CD4-positive, alpha-beta T cell treated with Interleukin-4 for 4 hours (primary cell): ENCODE measurements around the gene UGT1A1.
"Not testable (repeated sequence)": the region's sequence is repeated elsewhere in the genome, so short reads cannot be mapped to it uniquely, and the experiment has no call there.

Experiments
- DNase-seq: peaks from one replicate; pipeline ENCODE4 v3.0.0-alpha.2; 2020

The UGT1A1 gene

DNA sequence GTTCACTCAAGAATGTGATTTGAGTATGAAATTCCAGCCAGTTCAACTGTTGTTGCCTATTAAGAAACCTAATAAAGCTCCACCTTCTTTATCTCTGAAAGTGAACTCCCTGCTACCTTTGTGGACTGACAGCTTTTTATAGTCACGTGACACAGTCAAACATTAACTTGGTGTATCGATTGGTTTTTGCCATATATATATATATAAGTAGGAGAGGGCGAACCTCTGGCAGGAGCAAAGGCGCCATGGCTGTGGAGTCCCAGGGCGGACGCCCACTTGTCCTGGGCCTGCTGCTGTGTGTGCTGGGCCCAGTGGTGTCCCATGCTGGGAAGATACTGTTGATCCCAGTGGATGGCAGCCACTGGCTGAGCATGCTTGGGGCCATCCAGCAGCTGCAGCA is at the start of gene UGT1A1:
TSS of gene UGT1A1 (plus strand) at position 228 of the 400 bp plus-strand sequence. CDS start at position 246, 18 bp downstream.
- no peak for DNase-seq

DNA sequence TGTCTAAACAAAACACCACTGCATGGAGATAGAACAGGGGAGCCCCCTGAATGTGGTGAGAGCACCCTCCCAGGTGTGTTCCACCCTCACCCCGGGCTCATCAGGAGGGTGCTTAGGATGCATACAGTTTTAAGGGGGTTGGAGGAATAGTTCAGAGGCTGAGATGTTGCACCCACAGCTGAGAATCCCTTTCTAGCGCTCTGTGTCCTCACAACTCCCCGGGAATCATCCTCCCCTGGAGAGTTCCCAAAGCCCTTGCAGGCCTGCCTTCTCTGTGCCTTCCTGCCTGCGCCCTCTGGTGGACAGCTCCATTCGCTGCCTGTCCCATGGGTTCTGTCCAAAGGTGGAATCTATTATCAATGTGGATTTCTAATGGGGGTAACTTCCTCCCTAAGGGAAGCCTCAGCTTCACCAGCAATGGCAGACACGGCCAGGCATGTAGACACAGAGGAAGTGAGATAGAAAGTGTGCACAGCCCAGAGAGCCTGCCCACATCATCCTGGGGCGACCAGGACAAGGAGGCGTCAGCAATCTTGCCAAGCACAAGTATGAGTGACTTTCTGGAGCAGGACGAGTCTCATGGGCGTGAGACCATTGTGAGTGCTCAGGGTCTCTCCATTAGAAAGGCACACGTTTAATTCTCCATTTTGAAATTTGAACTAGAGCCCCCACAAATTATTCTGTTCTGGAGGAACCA is 48.6 kb upstream of the UGT1A1 start:
- DNase-seq, result peak; percentile 56

DNA sequence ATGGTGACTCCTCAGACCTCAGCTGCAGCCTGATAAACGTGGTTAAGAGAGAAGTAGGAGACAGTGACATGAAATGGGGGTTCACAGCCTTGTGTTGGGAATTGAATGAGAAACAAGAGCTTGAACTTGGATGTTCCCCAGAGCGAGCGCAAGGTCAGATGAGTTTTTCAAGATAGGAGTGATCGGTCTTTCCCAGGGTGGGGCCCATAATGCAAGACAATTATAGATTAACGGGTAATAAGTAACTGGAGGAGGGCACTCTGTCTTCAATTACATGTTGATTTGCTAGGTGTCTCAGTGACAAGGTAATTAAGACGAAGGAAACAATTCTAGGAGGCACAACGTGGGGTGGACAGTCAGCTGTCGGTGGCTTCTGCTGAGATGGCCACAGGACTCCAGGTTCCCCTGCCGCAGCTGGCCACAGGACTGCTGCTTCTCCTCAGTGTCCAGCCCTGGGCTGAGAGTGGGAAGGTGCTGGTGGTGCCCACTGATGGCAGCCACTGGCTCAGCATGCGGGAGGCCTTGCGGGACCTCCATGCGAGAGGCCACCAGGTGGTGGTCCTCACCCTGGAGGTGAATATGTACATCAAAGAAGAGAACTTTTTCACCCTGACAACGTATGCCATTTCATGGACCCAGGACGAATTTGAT is 47.3 kb upstream of the UGT1A1 start, which contains the start of gene UGT1A5:
TSS of gene UGT1A5 (plus strand) at position 297 of the 651 bp plus-strand sequence. CDS start at position 382, 85 bp downstream.
- DNase-seq, result no peak

DNA sequence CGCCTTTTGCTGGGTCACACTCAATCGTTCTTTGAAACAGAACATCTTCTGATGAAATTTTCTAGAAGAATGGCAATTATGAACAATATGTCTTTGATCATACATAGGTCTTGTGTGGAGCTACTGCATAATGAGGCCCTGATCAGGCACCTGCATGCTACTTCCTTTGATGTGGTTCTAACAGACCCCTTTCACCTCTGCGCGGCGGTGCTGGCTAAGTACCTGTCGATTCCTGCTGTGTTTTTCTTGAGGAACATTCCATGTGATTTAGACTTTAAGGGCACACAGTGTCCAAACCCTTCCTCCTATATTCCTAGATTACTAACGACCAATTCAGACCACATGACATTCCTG is 46.8 kb upstream of the UGT1A1 start:
- no peak for DNase-seq

DNA sequence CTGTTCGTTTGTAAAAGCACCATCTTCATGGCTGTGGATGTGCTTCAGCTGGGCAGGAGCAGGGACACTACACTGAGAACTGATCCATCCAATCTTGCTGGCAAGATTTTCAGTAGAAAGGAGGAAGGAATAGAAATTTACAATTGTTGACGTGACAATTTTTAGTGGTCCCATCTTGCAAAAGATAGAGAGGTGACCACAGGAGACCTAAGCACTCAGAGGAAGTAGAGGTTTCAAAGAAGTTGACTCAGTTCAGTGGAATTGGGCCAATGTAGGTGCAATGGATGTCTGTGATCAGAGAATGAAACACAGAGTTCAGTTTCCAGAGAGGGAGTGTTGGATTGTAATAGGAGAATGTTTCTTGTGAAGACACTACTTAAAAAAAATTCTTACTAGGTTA is 45.9 kb upstream of the UGT1A1 start:
- no peak for DNase-seq

DNA sequence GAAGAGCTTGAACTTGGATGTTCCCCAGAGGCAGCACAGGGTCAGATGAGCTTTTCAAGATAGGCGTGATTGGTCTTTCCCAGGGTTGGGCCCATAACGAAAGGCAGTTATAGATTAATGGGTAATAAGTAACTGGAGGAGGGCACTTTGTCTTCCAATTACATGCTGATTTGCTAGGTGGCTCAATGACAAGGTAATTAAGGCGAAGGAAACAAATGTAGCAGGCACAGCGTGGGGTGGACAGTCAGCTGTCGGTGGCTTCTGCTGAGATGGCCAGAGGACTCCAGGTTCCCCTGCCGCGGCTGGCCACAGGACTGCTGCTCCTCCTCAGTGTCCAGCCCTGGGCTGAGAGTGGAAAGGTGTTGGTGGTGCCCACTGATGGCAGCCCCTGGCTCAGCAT is 41.5 kb upstream of the UGT1A1 start, which contains the start of gene UGT1A4:
TSS of gene UGT1A4 (plus strand) at position 185 of the 400 bp plus-strand sequence. CDS start at position 270, 85 bp downstream.
- no peak for DNase-seq

DNA sequence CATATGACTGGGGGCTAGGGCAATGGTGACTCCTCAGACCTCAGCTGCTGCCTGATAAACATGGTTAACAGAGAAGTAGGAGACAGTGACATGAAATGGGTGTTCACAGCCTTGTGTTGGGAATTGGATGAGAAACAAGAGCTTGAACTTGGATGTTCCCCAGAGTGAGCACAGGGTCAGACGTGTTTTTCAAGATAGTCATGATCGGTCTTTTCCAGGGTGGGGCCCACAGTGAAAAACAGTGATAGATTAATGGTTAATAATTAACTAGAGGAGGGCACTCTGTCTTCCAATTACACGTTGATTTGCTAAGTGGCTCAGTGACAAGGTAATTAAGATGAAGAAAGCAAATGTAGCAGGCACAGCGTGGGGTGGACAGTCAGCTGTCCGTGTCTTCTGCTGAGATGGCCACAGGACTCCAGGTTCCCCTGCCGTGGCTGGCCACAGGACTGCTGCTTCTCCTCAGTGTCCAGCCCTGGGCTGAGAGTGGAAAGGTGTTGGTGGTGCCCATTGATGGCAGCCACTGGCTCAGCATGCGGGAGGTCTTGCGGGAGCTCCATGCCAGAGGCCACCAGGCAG is 31.3 kb upstream of the UGT1A1 start, which contains the start of gene UGT1A3:
TSS of gene UGT1A3 (plus strand) at position 320 of the 579 bp plus-strand sequence. CDS start at position 405, 85 bp downstream.
- no peak for DNase-seq

DNA sequence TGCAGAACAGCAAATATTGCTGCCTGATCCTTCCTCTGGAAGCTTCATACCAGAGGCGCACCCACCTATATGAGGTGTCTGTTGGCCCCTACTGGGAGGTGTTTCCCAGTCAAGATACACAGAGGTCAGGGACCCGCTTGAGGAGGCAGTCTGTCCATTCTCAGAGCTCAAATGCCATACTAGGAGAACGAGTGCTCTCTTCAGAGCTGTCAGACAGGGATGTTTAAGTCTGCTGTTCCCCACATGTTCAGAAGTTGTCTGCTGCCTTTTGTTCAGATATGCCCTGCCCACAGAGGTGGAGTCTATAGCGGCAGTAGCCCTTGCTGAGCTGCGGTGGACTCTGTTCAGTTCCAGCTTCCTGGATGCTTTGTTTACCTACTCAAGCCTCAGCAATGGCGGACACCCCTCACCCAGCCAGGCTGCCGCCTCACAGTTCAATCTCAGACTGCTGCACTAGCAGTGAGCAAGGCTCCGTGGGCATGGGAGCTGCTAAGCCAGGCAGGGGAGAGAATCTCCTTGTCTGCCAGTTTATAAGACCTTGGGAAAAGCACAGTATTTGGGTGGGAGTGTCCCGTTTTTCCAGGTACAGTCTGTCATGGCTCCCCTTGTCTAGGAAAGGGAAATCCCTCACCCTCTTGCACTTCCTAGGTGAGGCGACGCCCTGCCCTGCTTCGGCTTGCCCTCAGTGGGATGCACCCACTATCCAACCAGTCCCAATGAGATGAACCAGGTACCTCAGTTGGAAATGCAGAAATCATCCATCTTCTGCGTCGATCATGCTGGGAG is 23.0 kb upstream of the UGT1A1 start:
- not testable (repeated sequence) for DNase-seq

DNA sequence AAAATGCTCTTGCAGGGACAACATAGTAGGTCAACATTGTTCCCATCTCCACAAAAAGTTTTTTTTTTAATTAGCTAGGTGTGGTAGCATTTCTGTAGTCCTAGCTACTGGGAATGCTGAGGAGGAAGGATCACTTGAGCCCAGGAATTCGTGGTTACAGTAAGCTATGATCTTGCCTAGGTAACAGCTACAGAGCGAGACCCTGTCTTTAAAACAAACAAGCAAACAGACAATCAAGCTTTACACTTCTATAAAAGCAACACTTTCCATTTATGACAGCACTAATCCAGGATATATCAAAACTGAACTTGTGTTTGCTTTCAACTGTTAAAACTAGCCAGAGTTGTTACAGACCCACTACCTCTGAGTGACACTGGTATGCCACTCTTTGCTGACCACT is 19.2 kb upstream of the UGT1A1 start:
- no peak for DNase-seq

DNA sequence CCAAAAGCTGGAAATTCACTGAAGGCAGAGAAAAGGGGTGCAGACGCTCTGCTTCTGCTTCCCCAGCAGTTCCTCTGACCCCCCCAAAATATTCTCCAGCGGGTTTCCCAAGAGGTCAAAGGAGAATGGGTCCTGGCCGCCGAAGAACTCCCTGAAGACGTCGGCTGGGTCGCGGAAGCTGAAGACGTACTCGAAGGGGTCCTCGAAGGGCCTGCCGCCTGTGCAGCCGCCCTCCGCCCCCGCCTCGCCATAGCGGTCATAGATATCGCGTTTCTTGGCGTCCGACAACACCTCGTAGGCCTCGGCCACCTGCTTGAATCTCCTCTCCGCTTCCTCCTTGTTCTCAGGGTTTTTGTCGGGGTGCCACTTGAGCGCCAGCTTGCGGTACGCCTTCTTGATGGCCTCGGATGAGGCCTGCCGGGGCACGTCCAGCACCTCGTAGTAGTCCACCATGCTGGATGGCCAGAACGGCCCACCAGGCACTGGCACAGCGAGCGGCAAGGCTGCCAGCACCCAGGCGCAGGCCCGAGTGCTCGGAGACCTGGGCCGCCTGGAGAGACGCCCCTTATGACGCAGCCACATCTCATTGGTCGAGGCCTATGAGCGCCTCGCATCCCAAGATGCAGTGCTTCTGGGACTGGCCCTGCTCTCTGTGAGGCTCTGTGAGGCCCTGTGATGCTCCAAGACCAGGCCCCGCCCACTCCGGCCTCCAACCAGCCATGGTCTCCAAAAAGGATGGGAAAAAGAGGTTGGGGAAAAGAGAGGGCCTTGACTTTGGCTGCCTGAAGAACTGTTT is 16.4 kb upstream of the UGT1A1 start:
- no peak for DNase-seq

DNA sequence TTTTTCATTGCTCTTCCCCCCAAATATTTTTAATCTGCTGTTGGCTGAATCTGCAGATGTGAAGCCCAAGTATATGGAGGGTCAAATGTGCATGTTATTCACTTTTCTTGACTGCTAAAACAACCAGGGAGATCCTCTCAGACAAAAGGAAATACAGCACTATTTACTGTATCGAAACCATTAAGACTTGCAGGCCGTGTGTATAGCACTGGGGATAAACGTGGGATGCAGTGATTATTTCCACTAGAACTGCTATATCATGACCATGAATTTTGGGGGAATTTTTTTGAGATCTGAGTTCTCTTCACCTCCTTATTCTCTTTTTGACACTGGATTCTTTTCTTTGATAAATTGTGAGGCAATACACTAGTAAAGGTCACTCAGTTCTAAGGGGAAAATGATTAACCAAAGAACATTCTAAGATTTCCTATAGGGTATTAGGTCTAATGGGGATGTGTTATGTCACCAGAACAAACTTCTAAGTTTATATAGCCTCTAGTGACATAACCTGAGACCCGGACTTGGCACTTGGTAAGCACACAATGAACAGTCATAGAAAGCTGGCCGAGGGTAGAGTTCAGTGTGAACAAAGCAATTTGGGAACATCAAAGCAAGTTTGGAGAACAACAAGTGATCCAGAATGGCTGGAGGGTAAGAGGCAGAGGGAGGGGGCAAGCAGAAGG is 14.9 kb upstream of the UGT1A1 start:
- DNase-seq, result no peak

DNA sequence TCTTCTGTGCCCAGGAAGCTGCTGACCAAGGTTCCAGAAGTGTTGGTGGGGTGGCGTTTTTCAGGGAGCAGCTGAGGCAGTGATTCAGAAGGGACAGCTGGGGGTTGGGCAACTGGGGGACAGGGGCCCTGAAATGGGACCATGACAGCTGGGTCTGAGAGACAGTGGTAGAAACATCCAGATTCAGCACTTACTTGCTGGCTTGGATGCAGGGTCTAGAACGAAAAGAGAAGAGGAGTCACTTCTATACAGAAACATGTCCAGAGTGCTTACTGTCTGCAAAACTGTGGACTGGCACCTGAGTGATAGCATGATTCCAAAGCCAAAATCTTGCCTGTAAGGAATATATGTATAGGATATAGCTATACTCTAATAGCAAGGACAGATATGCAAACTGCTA is 14.2 kb upstream of the UGT1A1 start:
- not testable (repeated sequence) for DNase-seq

DNA sequence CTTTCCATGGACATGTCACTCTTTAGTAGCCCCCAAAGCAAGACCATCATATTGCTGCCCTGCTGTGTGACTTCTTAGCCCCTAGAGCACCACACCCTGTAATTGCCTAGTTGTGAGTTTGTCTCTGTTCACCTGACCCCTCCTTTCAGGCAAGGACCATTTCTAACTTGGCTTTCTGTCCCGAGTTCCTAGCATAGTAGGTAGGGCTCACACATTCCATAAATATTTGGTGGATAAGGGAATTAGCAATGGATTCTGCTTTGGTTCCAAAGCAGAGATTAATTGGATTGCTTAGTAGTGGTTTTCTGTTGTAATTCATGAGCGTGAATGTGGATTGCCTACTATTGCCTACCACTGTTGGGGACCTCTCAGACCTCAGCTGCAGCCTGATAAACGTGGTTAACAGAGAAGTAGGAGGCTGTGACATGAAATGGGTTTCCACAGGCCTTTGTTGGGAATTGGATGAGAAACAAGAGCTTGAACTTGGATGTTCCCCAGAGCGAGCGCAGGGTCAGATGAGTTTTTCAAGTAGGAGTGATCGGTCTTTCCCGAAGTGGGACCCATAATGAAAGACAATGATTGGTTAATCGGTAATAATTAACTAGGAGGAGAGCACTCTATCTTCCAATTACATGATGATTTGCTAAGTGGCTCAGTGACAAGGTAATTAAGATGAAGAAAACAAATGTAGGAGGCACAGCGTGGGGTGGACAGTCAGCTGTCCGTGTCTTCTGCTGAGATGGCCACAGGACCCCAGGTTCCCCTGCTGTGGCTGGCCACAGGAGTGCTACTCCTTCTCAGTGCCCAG is 13.4 kb upstream of the UGT1A1 start:
- no peak for DNase-seq

DNA sequence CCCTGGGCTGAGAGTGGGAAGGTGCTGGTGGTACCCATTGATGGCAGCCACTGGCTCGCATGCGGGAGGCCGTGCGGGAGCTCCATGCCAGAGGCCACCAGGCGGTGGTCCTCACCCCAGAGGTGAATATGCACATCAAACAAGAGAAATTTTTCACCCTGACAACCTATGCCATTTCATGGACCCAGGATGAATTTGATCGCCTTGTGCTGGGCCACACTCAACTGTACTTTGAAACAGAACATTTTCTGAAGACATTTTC is 12.9 kb upstream of the UGT1A1 start:
- DNase-seq, result no peak

DNA sequence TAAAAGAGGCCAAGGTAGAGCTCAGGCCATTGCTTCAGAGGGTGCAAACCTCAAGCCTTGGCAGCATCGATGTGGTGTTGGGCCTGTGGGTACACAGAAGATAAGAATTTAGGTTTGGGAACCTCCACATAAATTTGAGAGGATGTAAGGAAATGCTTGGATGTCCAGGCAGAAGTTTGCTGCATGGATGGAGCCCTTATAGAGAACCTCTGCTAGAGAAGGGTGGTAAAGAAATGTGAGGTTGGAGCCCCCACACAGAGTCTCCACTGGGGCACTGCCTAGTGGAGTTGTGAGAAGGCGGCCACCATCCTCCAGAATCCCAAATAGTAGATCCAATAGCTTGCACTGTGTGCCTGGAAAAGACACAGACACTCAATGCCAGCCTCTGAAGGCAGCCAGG is 9.4 kb upstream of the UGT1A1 start:
- not testable (repeated sequence) for DNase-seq

DNA sequence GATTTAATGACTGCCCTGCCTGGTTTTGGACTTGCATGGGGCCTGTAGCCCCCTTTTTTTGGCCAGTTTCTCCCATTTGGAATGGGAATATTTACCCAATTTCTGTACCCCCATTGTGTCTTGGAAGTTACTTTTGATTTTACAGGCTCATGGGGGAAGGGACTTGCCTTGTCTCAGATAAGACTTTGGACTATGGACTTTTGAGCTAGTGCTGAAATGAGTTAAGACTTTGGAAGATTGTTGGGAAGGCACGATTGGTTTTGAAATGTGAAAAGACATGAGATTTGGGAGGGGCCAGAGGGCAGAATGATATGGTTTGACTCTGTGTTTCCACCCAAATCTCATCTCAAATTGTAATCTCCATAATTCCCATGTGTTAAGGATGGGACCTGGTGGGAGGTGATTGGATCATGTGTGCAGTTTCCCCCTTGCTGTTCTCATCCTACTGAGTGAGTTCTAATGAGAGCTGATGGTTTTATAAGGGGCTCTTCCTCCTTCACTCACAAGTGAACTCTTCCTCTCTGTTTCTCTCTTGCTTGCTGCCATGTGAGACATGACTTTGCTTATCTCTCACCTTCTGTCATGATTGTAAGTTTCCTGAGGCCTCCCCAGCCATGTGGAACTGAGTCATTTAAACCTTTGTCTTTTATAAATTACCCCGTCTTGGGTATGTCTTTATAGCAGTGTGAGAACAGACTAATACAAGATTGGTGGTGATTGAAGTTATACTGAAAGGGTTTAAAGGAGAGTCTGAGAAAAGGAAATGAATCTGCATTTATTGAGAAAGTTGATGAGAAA is 8.7 kb upstream of the UGT1A1 start:
- DNase-seq, result not testable (repeated sequence)

DNA sequence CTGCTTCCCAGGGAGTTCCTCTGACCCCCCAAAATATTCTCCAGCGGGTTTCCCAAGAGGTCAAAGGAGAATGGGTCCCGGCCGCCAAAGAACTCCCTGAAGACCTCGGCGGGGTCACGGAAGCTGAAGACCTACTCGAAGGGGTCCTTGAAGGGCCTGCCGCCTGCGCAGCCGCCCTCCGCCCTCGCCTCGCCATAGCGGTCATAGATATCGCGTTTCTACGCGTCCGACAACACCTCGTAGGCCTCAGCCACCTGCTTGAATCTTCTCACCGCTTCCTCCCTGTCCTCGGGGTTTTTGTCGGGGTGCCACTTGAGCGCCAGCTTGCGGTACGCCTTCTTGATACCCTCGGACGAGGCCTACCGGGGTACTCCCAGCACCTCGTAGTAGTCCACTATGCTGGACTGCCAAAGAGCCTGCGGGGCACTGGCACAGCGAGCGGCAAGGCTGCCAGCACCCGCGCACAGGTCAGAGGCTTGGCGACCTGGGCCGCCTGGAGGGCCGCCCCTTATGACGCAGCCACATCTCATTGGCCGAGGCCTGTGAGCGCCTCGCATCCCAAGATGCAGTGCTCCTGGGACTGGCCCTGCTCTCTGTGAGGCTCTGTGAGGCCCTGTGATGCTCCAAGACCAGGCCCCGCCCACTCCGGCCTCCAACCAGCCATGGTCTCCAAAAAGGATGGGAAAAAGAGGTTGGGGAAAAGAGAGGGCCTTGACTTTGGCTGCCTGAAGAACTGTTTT is 5.0 kb upstream of the UGT1A1 start:
- DNase-seq, result no peak

DNA sequence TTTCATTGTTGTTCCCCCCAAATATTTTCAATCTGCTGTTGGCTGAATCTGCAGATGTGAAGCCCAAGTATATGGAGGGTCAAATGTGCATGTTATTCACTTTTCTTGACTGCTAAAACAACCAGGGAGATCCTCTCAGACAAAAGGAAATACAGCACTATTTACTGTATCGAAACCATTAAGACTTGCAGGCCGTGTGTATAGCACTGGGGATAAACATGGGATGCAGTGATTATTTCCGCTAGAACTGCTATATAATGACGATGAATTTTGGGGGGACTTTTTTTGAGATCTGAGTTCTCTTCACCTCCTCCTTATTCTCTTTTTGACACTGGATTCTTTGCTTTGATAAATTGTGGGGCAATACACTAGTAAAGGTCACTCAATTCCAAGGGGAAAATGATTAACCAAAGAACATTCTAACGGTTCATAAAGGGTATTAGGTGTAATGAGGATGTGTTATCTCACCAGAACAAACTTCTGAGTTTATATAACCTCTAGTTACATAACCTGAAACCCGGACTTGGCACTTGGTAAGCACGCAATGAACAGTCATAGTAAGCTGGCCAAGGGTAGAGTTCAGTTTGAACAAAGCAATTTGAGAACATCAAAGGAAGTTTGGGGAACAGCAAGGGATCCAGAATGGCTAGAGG is 3.5 kb upstream of the UGT1A1 start:
- no peak for DNase-seq

DNA sequence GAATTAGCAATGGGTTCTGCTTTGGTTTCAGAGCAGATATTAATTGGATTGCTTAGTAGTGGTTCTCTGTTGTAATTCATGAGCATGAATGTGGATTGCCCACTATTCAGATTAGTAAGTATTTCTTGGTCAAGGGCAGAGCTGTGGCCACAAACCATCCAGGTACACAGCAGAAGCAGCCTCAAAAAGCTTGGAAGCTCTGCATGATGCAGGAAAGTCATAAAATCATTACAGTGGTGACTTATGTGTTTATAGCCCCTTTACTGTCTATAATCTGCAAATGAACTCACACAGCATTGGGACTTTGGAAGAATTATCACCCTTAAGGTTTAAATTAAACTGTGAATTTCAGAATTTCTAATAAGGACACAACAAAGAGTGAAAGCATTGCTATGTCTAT is 1.9 kb upstream of the UGT1A1 start:
- no peak for DNase-seq
